Stimulated activated CD4-positive, alpha-beta T cell treated with anti-CD3 and anti-CD28 coated beads, Interleukin-1b, Interleukin-23, amount 100 ng/mL, for 4 hours (primary cell): Measurements from ENCODE around the gene LITAFD.
"Not testable (repeated sequence)": the region's sequence is repeated elsewhere in the genome, so short reads cannot be mapped to it uniquely, and the experiment has no call there.

ENCODE experiments used
- DNase-seq, 2 donors: peaks; one replicate each; pipeline ENCODE4 v3.0.0-alpha.2; 2020; ENCODE audit warnings: low read depth in 2 of 2

The LITAFD gene

DNA sequence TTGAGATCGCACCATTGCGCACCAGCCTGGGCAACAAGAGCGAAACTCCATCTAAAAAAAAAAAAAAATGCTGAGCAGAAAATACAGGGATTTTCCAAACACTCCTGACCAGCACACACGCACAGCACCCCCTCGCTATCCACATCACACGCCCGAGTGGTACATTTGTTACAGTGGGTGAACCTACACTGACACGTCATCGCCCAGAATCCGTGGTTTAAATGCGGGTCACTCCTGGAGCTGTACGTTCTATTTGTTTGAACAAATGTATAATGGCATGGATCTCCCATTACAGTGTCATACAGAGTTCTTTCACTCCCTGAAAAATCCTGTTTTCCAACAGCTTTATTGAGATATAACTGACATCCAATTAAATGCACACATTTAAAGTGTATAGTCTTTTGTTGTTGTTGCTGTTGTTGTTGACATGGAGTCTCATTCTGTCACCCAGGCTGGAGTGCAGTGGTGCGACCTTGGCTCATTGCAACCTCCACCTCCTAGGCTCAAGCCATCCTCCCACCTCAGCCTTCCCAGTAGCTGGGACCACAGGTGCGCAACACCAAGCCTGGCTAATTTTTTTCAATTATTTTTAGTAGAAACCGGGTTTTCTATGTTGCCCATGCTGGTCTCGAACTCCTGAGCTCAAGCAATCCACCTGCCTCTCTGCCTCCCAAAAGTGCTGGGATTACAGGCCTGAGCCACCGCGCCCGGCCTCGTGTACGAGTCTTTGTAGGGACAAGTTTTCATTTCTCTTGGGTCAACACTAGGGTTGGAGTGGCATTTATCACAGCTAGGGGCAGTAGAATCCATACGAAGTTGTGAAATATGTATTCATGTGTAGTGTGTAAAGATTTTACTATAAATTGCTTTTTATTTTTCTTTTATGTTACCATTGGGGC lies 8.9 kb upstream of the LITAFD start:
- DNase-seq, result no peak

- DNase-seq, result not testable (repeated sequence)
These were observed 8.3 kb upstream of the LITAFD start for GRCh38 chr16:8873866-8874195.

DNA sequence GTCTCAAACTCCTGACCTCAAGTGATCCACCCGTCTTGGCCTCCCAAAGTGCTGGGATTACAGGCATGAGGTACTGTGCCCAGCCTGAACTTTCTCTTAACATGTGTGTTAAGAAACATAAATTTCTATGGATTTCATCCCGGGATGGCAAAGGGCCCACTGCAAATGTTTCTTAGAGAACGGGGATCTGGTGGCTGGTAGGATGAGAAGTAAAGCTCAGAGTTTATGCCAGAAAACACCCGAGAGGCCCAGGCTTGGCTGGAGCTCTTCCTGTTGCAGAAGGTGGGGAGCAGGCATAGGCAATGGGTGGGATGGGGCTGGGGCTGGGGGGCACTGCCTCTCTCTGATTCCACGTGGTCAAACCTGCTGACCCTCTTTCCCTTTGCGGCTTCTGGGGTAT lies 7.8 kb upstream of the LITAFD start:
- DNase-seq, result no peak

DNA sequence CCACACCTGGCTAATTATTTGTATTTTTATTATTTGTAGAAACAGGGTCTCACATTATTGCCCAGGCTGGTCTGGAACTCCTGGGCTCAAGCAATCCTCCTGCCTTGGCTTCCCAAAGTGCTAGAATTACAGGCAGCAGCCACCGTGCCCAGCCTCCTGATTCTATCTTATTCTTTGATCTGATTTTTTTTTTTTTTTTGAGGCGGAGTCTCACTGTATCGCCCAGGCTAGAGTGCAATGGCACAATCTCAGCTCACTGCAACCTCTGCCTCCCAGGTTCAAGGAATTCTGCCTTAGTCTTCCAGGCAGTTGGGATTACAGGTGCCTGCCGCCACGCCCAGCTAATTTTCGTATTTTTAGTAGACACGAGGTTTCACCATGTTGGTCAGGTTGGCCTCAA lies 6.8 kb upstream of the LITAFD start:
- DNase-seq, result not testable (repeated sequence)

GRCh38 chr16:8877894-8878522 lies 4.1 kb upstream of the LITAFD start:
- no peak for DNase-seq

DNA sequence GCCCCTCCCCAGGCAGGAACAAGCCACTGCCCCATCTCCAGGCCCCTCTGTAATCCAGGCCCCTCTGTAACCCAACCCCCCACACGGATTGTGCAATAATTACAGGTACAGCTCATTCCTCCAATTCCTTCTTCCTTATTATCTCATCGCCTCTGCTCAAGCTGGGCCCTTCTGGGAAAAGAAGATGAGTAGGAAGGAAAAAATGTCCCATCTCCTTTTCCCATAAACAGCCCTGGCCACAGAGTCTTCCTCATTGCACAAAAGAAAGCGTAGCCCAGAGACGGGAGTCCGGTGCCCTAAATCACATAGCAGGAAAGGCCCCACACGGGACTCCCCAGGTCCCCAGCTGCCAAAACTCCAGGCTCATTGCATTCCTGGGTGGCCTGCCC lies 3.6 kb upstream of the LITAFD start:
- DNase-seq, result no peak

DNA sequence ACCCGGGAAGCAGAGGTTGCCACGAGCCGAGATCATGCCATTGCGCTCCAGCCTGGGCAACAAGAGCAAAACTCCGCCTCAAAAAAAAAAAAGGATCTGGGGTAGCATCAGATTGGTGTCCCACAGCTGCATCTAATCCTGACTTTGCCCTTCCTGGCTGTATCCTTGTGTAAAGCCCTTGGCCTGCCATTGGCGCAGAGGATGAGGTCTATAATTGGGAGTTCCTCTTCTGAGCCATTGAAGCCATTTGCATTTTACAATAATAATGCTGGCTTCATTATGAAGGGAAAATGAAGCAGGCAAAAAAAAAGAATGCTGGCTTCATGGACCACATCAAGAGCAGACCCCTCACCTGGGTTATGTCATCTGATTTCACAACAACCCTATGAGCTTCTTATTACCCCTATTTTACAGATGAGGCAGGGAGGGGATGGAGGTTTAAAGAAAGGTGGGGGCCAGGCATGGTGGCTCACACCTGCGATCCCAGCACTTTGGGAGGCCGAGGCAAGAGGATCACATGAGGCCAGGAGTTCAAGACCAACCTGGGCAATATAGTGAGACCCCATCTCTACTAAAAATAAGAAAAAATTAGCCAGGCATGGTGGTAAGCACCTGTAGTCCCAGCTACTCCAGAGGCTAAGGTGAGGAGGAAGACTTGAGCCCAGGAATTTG lies 1.2 kb upstream of the LITAFD start:
- DNase-seq, result no peak

DNA sequence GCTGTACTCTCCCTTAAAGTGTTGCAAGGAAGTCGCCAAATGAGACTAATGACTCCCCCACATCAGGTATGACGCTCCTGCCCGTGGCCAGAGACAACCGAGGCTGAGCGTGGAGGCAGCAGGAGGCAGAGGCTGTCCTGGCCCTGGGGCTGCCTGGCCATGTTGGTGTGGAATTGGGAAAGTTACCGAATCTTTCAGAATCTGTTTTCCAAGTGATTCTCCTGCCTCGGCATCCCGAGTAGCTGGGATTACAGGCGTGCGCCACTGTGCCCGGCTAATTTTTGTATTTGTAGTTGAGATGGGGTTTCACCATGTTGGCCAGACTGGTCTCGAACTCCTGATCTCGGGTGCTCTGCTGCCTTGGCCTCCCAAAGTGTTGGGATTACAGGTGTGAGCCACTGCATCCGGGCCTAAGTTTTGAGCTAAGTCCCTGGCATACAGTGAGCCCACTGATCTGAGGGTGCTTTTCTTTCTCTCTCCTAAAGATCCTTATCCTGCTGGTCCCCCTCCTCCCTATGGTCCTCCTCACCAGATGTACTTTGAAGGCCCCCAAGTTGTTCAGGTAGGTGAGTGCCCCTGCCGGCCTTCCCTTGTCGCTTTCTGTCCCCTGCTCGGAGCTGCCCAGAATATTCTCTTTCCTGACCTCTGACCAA lies 700 bp downstream of the LITAFD start:
- no peak for DNase-seq

DNA sequence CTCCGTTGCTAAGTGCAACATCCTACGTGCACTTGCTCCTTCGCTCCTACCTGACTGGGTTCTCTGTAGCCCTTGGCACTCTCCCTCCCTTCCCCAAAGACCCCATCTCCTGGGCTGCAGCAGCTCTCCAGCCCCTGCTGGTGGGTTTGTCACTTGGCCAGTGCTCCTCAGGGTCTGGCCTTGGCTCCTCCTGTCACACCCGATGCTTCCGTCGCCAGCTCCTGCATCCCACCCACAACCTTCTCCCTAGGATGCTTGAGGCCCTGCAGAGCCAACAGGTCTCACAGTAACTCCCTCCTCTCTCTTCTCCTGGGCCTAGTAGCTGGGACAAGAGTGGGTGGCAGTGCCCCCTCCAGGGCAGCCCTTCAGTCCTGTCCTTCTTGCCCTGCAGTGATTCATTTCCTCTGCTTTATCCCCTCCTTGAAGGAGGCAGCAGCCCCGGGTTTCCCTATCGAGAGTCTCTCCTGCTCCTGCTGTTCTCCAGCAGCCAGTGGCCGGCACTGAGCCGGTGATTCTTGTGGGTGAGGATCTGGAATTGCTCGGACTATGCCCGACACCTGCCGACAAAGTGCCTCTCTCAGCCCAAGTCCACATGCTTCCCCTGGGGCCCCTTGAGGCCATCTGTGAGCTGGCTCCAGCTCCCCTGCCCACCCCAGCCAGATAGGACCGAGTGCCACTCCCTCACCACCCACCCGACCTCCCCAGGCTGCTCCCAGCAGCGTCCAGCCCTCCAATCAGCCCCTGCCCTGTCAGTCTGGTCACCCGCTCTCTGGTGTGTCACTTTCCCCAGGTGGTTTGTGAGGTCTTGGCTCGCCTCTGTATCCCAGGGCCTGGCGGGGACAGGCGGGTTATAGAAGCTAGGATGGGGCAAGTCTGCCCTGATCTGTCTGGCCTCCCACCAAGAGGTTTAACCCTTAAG lies 3.8 kb downstream of the LITAFD start:
- DNase-seq, result no peak

- no peak for DNase-seq
These were observed 4.7 kb downstream of the LITAFD start for GRCh38 chr16:8886593-8887430.

DNA sequence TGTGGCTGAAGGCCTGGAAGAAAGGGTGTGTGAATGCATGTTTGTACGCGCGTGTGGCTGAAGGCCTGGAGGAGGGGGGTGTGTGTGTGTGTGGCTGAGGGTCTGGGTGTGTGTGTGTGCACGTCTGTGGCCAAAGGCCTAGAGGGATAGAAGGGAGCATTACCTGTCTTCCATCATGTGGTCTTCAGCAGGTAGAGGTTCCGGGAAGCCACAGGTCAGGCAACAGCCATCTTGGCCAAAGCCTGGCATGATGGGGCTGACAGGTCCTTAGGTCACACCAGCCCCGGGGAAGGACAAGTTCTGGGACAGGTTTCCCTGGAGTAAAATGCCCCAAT lies 5.2 kb downstream of the LITAFD start:
- no peak for DNase-seq

GRCh38 chr16:8887952-8888560 lies 5.9 kb downstream of the LITAFD start:
- no peak for DNase-seq

- DNase-seq, result no peak
These were observed 7.1 kb downstream of the LITAFD start for GRCh38 chr16:8888951-8889892.

GRCh38 chr16:8889893-8890548 lies 7.9 kb downstream of the LITAFD start:
- no peak for DNase-seq

- DNase-seq, result no peak
These were observed 8.4 kb downstream of the LITAFD start for GRCh38 chr16:8890549-8890921.

DNA sequence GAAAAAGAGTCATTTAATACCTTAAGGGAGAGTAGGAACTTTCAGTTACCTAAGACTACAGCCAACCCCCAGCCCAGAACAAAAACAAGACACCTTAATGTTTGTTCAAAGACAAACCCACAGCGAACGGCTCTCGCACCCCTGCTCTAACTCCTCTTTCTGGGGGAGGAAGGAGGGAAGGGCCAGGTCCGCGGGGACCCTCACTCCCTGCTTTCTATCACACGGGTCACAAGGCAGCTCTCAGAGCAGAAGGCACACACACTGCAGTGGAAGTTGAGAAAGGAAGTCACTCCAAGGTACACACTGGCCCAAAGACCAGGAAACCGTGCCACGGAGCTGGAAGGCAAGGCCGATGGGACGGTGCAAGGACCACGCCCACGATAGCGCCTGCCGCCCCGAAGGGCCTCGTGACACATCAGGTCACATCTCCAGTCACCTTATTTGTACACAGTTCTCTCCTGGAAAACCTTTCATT lies 10.0 kb downstream of the LITAFD start:
- no peak for DNase-seq

GRCh38 chr16:8893426-8893825 lies 11.3 kb downstream of the LITAFD start:
- no peak for DNase-seq

GRCh38 chr16:8893976-8894690 lies 12.0 kb downstream of the LITAFD start:
- no peak for DNase-seq
